HEK293T (cell line): ENCODE measurements around the gene FGFR2.
A peak's percentile ranks its signal among the peaks of the same experiment; 100 is the strongest.

Source experiments
- ARNT ChIP-seq: fragments of 450-650 bp; IDR thresholded peaks from 2 replicates; pipeline ENCODE4 v1.6.1; 2017; ENCODE audit warnings: mild to moderate bottlenecking
- ELF4 ChIP-seq: fragments of 450-650 bp; IDR thresholded peaks from 2 replicates; pipeline ENCODE4 v1.6.1; 2017; ENCODE audit warnings: antibody characterized with exemption
- FOXA1 ChIP-seq: fragments of 450-650 bp; IDR thresholded peaks from 2 replicates; pipeline ENCODE4 v1.6.1; 2016; ENCODE audit warnings: mild to moderate bottlenecking
- FOXM1 ChIP-seq: fragments of 450-650 bp; IDR thresholded peaks from 2 replicates; pipeline ENCODE4 v1.6.1; 2017; ENCODE audit warnings: mild to moderate bottlenecking, borderline replicate concordance
- L3MBTL2 ChIP-seq: fragments of 450-650 bp; conservative IDR thresholded peaks from 2 replicates; pipeline ENCODE4 v1.6.1; 2016; ENCODE audit warnings: mild to moderate bottlenecking
- NFRKB ChIP-seq: fragments of 450-650 bp; IDR thresholded peaks from 2 replicates; pipeline ENCODE4 v1.6.1; 2016; ENCODE audit warnings: mild to moderate bottlenecking, moderate library complexity
- SP1 ChIP-seq: fragments of 450-650 bp; IDR thresholded peaks from 2 replicates; pipeline ENCODE4 v1.6.1; 2017
- SUZ12 ChIP-seq: fragments of 450-650 bp; IDR thresholded peaks from 2 replicates; pipeline ENCODE4 v1.6.1; 2016; ENCODE audit warnings: mild to moderate bottlenecking

- 0 out of 2 replicates have a peak, but pooled peaks have one; percentile 51 for TF ChIP-seq ARNT
- no peak for TF ChIP-seq NFRKB
- TF ChIP-seq ELF4, result no peak
- 0 out of 2 replicates have a peak, but pooled peaks have one; percentile 21 for TF ChIP-seq L3MBTL2
- TF ChIP-seq SP1, result no peak
- TF ChIP-seq FOXA1, result no peak
- peak; percentile 66 for TF ChIP-seq FOXM1
- TF ChIP-seq SUZ12, result no peak
Observed at GRCh38 chr10:121598263-121599249, at the start of gene FGFR2.
